PFSK-1 (cell line): Measurements from ENCODE around the gene ESR2.

Experiments used
- FOXP2 ChIP-seq: optimal IDR thresholded peaks from 2 replicates; pipeline ENCODE3; 2011; ENCODE audit warnings: borderline replicate concordance, control low read depth, inconsistent platforms; ENCODE audit not compliant: insufficient read depth; ENCODE audit errors: extremely low read length, extremely low read depth
- POLR2AphosphoS5 ChIP-seq: IDR thresholded peaks from 2 replicates; pipeline ENCODE4 v1.6.1; 2012; ENCODE audit warnings: low read depth, mild to moderate bottlenecking, control low read depth, low read length, moderate library complexity
- REST ChIP-seq, 2 experiments: IDR thresholded peaks; 2 replicates each; pipeline versions ENCODE4 v1.6.1 to v1.8.0; 2011 to 2012; ENCODE audit warnings: low read depth in 2 of 2, low read length in 2 of 2, control low read depth in 1 of 2, inconsistent platforms in 1 of 2, mild to moderate bottlenecking in 1 of 2, moderate library complexity in 1 of 2; ENCODE audit not compliant: insufficient read depth in 1 of 2
- SIN3A ChIP-seq: IDR thresholded peaks from 2 replicates; pipeline ENCODE4 v1.6.1; 2012; ENCODE audit warnings: mild to moderate bottlenecking, low read length, moderate library complexity, borderline replicate concordance; ENCODE audit not compliant: insufficient read depth
- TAF1 ChIP-seq: IDR thresholded peaks from 2 replicates; pipeline ENCODE4 v1.6.1; 2012; ENCODE audit warnings: low read length, control low read depth, borderline replicate concordance; ENCODE audit not compliant: insufficient read depth

The ESR2 gene

GRCh38 chr14:64265222-64265621 is 28.9 kb downstream of the ESR2 start:
- TF ChIP-seq FOXP2 (no peak), POLR2AphosphoS5 (no peak), TAF1 (no peak), SIN3A (no peak), REST (IDR thresholded peaks at IDR 0.05; ENCODE audit: insufficient read depth in 1 of 2, low read depth in 2 of 2, low read length in 2 of 2) (no peak)

- TF ChIP-seq FOXP2 (no peak), TAF1 (no peak), SIN3A (no peak), REST (IDR thresholded peaks at IDR 0.05; ENCODE audit: insufficient read depth in 1 of 2, low read depth in 2 of 2, low read length in 2 of 2) (no peak), POLR2AphosphoS5 (no peak)
Measured at GRCh38 chr14:64260418-64260817, 33.8 kb downstream of the ESR2 start.

- TF ChIP-seq REST (IDR thresholded peaks at IDR 0.05; ENCODE audit: insufficient read depth in 1 of 2, low read depth in 2 of 2, low read length in 2 of 2) (no peak), FOXP2 (no peak), TAF1 (no peak), POLR2AphosphoS5 (no peak), SIN3A (no peak)
Measured at GRCh38 chr14:64255756-64256155, 38.4 kb downstream of the ESR2 start.

- no peak for TF ChIP-seq TAF1
- TF ChIP-seq SIN3A = no peak
- no peak for TF ChIP-seq REST (IDR thresholded peaks at IDR 0.05; ENCODE audit: insufficient read depth in 1 of 2, low read depth in 2 of 2, low read length in 2 of 2)
Measured at GRCh38 chr14:64253672-64254071, 40.5 kb downstream of the ESR2 start.

GRCh38 chr14:64249363-64249762 is 44.8 kb downstream of the ESR2 start:
- TF ChIP-seq FOXP2 = no peak
- no peak for TF ChIP-seq TAF1
- TF ChIP-seq SIN3A = no peak
- TF ChIP-seq REST (IDR thresholded peaks at IDR 0.05; ENCODE audit: insufficient read depth in 1 of 2, low read depth in 2 of 2, low read length in 2 of 2) = no peak
- TF ChIP-seq POLR2AphosphoS5 = no peak
